Measurements from ENCODE around the gene CDK4.

CDK4 gene

GRCh38 chr12:57708296-57708695 is 43.8 kb downstream of the CDK4 start:
- no peak for DNase-seq (ENCODE audit: low read depth)
- H3K4me3 ChIP-seq (ENCODE audit: low read length) = no peak overlapping the region

GRCh38 chr12:57707250-57707649 is 44.9 kb downstream of the CDK4 start:
- no peak overlapping the region for H3K4me3 ChIP-seq (ENCODE audit: low read length)
- DNase-seq (ENCODE audit: low read depth) = no peak
- no peak for TF ChIP-seq CTCF (conservative IDR thresholded peaks at IDR 0.05; ENCODE audit: low read depth, low read length)

More at GRCh38 chr12:57708296-57708695, 43.8 kb downstream of the CDK4 start:
- TF ChIP-seq CTCF (conservative IDR thresholded peaks at IDR 0.05; ENCODE audit: low read depth, low read length) = no peak

- no peak for TF ChIP-seq CTCF (conservative IDR thresholded peaks at IDR 0.05; ENCODE audit: low read depth, low read length)
- DNase-seq (ENCODE audit: low read depth) = no peak
- no peak overlapping the region for H3K4me3 ChIP-seq (ENCODE audit: low read length)
These were observed 51.8 kb downstream of the CDK4 start for GRCh38 chr12:57700317-57700716.

- no peak for DNase-seq (ENCODE audit: low read depth)
- TF ChIP-seq CTCF (conservative IDR thresholded peaks at IDR 0.05; ENCODE audit: low read depth, low read length) = no peak
- no peak overlapping the region for H3K4me3 ChIP-seq (ENCODE audit: low read length)
These were observed 53.7 kb downstream of the CDK4 start for GRCh38 chr12:57698414-57698813.

Measured in retinal pigment epithelial cell (primary cell).